HCT116 (cell line): Measurements from ENCODE around the gene ARSG.
"Not testable (repeated sequence)": the region's sequence is repeated elsewhere in the genome, so short reads cannot be mapped to it uniquely, and the experiment has no call there.

Experiments
- CEBPB ChIP-seq: IDR thresholded peaks from 2 replicates; pipeline ENCODE4 v1.6.1; 2012; ENCODE audit warnings: low read depth
- ELF1 ChIP-seq: IDR thresholded peaks from 2 replicates; pipeline ENCODE4 v1.6.1; 2012; ENCODE audit warnings: low read depth, borderline replicate concordance
- EZH2 ChIP-seq: fragments of 200-600 bp; sonication (generic); IDR thresholded peaks from 2 replicates; pipeline ENCODE4 v1.6.1; 2017; ENCODE audit warnings: antibody characterized with exemption, mixed run types
- EZH2phosphoT487 ChIP-seq: fragments of 200-600 bp; IDR thresholded peaks from 2 replicates; pipeline ENCODE4 v1.6.1; 2018; ENCODE audit warnings: antibody characterized with exemption, borderline replicate concordance
- POLR2A ChIP-seq: IDR thresholded peaks from 2 replicates; pipeline ENCODE4 v1.7.0; 2011; ENCODE audit warnings: borderline replicate concordance; ENCODE audit not compliant: insufficient read depth, insufficient read length; ENCODE audit errors: extremely low read depth
- POLR2AphosphoS5 ChIP-seq: IDR thresholded peaks from 2 replicates; pipeline ENCODE4 v1.6.1; 2011; ENCODE audit warnings: mild to moderate bottlenecking, low read depth, low read length, moderate library complexity
- SP1 ChIP-seq: IDR thresholded peaks from 2 replicates; pipeline ENCODE4 v1.6.1; 2012; ENCODE audit warnings: low read depth
- TCF7L2 ChIP-seq: IDR thresholded peaks from 2 replicates; pipeline ENCODE4 v1.7.0; 2011; ENCODE audit warnings: borderline replicate concordance, inconsistent platforms; ENCODE audit not compliant: insufficient read depth, insufficient read length; ENCODE audit errors: extremely low read depth
- YY1 ChIP-seq: IDR thresholded peaks from 2 replicates; pipeline ENCODE4 v1.6.1; 2011; ENCODE audit warnings: low read length, low read depth, moderate library complexity, mild to moderate bottlenecking; ENCODE audit not compliant: insufficient replicate concordance; ENCODE audit errors: extremely low read depth
- ZBTB33 ChIP-seq: IDR thresholded peaks from 2 replicates; pipeline ENCODE4 v1.6.1; 2011; ENCODE audit warnings: mild to moderate bottlenecking, low read length, moderate library complexity; ENCODE audit not compliant: insufficient replicate concordance; ENCODE audit errors: extremely low read depth
- TF ChIP-seq, protein P1 (sequence below), 3 experiments: fragments of 200-600 bp in 1 of 3; sonication (generic) in 1 of 3; IDR thresholded peaks in 2 of 3; conservative IDR thresholded peaks in 1 of 3; 2 replicates each; pipeline ENCODE4 v1.5.1; 2012 to 2017; ENCODE audit warnings: low read depth in 2 of 3, low read length in 2 of 3, antibody characterized with exemption in 1 of 3, borderline replicate concordance in 1 of 3, control low read depth in 1 of 3, mild to moderate bottlenecking in 1 of 3, mixed read lengths in 1 of 3, mixed run types in 1 of 3, moderate library complexity in 1 of 3; ENCODE audit not compliant: insufficient read depth in 1 of 3
- TF ChIP-seq, protein P2 (sequence below): IDR thresholded peaks from 2 replicates; pipeline ENCODE4 v1.6.1; 2012; ENCODE audit warnings: low read depth

DNA sequence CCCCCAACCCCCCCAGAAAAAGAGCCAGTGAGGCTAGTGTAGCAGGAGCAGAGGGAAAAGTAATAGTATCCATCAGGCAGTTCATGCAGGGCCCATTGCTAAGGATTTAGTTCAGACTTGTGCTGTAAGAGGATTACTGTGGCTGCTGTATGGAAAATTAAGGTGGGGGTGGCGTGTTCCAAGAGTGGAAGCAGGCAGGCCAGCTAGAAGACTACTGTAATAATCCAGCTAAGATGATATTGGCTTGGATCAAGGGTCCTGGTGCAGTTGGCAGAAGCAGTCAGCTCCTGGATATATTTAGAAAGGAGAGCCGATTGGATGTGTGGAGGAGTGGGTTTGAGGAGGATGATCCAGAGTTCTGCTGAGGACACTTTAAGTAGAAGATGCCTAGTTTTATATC is 28.8 kb upstream of the ARSG start:
- TF ChIP-seq YY1, CEBPB, POLR2A, TCF7L2, ELF1, EZH2phosphoT487, POLR2AphosphoS5, EZH2, ZBTB33, SP1: not testable (repeated sequence)
- TF ChIP-seq, protein P1, sequence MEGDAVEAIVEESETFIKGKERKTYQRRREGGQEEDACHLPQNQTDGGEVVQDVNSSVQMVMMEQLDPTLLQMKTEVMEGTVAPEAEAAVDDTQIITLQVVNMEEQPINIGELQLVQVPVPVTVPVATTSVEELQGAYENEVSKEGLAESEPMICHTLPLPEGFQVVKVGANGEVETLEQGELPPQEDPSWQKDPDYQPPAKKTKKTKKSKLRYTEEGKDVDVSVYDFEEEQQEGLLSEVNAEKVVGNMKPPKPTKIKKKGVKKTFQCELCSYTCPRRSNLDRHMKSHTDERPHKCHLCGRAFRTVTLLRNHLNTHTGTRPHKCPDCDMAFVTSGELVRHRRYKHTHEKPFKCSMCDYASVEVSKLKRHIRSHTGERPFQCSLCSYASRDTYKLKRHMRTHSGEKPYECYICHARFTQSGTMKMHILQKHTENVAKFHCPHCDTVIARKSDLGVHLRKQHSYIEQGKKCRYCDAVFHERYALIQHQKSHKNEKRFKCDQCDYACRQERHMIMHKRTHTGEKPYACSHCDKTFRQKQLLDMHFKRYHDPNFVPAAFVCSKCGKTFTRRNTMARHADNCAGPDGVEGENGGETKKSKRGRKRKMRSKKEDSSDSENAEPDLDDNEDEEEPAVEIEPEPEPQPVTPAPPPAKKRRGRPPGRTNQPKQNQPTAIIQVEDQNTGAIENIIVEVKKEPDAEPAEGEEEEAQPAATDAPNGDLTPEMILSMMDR (IDR thresholded peaks at IDR 0.05 in 2 of 3, conservative IDR thresholded peaks at IDR 0.05 in 1 of 3; ENCODE audit: borderline replicate concordance in 1 of 3, insufficient read depth in 1 of 3, low read depth in 2 of 3, low read length in 2 of 3): not testable (repeated sequence)
- TF ChIP-seq, protein P2, sequence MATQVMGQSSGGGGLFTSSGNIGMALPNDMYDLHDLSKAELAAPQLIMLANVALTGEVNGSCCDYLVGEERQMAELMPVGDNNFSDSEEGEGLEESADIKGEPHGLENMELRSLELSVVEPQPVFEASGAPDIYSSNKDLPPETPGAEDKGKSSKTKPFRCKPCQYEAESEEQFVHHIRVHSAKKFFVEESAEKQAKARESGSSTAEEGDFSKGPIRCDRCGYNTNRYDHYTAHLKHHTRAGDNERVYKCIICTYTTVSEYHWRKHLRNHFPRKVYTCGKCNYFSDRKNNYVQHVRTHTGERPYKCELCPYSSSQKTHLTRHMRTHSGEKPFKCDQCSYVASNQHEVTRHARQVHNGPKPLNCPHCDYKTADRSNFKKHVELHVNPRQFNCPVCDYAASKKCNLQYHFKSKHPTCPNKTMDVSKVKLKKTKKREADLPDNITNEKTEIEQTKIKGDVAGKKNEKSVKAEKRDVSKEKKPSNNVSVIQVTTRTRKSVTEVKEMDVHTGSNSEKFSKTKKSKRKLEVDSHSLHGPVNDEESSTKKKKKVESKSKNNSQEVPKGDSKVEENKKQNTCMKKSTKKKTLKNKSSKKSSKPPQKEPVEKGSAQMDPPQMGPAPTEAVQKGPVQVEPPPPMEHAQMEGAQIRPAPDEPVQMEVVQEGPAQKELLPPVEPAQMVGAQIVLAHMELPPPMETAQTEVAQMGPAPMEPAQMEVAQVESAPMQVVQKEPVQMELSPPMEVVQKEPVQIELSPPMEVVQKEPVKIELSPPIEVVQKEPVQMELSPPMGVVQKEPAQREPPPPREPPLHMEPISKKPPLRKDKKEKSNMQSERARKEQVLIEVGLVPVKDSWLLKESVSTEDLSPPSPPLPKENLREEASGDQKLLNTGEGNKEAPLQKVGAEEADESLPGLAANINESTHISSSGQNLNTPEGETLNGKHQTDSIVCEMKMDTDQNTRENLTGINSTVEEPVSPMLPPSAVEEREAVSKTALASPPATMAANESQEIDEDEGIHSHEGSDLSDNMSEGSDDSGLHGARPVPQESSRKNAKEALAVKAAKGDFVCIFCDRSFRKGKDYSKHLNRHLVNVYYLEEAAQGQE: not testable (repeated sequence)
